Measurements from ENCODE around the gene ZNF687.

GRCh38 chr1:151315565-151316235, 33.6 kb downstream of the ZNF687 start:
- TF ChIP-seq ZNF281 (CRISPR knock-in tag; IDR thresholded peaks at IDR 0.05) (no peak), MAX (CRISPR knock-in tag; IDR thresholded peaks at IDR 0.05) (no peak), ARID4B (CRISPR knock-in tag; IDR thresholded peaks at IDR 0.05; ENCODE audit: borderline replicate concordance) (no peak), CTCF (IDR thresholded peaks at IDR 0.05) (no peak), ZSCAN18 (CRISPR knock-in tag; IDR thresholded peaks at IDR 0.05) (no peak), MLX (CRISPR knock-in tag; IDR thresholded peaks at IDR 0.05) (no peak), STAT6 (CRISPR knock-in tag; conservative IDR thresholded peaks at IDR 0.05; ENCODE audit: low read depth) (no peak)
